HepG2 (cell line): Measurements from ENCODE around the gene PLOD3. TPM values are rescaled to one million over a fixed set of nuclear protein-coding genes. Genes with fewer than 3 reads are reported as not detected.
A peak's percentile ranks its signal among the peaks of the same experiment; 100 is the strongest.

ENCODE experiments used
- EED ChIP-seq: sonication (generic); formaldehyde crosslinking; IDR thresholded peaks from 2 replicates; pipeline ENCODE4 v1.5.0; 2020; ENCODE audit warnings: mild to moderate bottlenecking, missing genetic modification reagents
- GMEB1 ChIP-seq: sonication (generic); formaldehyde crosslinking; IDR thresholded peaks from 2 replicates; pipeline ENCODE4 v1.5.1; 2020; ENCODE audit warnings: missing genetic modification reagents, mild to moderate bottlenecking, borderline replicate concordance
- HDAC2 ChIP-seq: sonication (generic); formaldehyde crosslinking; IDR thresholded peaks from 2 replicates; pipeline ENCODE4 v1.4.0; 2020; ENCODE audit warnings: missing genetic modification reagents
- HOXA3 ChIP-seq: sonication (generic); formaldehyde crosslinking; IDR thresholded peaks from 2 replicates; pipeline ENCODE4 v1.5.0; 2020; ENCODE audit warnings: missing genetic modification reagents
- ISX ChIP-seq: sonication (generic); formaldehyde crosslinking; conservative IDR thresholded peaks from 2 replicates; pipeline ENCODE4 v1.5.0; 2020; ENCODE audit warnings: missing genetic modification reagents
- KDM4B ChIP-seq: sonication (generic); formaldehyde crosslinking; IDR thresholded peaks from 2 replicates; pipeline ENCODE4 v1.4.0; 2020; ENCODE audit warnings: missing genetic modification reagents
- KDM5B ChIP-seq: sonication (generic); formaldehyde crosslinking; IDR thresholded peaks from 2 replicates; pipeline ENCODE4 v1.4.0; 2020; ENCODE audit warnings: missing genetic modification reagents, mild to moderate bottlenecking, borderline replicate concordance
- MED8 ChIP-seq: sonication (generic); formaldehyde crosslinking; IDR thresholded peaks from 2 replicates; pipeline ENCODE4 v1.8.1; 2023; ENCODE audit warnings: mild to moderate bottlenecking, missing genetic modification reagents; ENCODE audit not compliant: insufficient replicate concordance
- MIXL1 ChIP-seq: IDR thresholded peaks from 2 replicates; pipeline ENCODE4 v1.6.1; 2016
- NCOR1 ChIP-seq: fragments of 200-600 bp; sonication (generic); IDR thresholded peaks from 2 replicates; pipeline ENCODE4 v1.7.0; 2017; ENCODE audit warnings: antibody characterized with exemption, low read length, borderline replicate concordance
- NFYC ChIP-seq: IDR thresholded peaks from 2 replicates; pipeline ENCODE4 v1.6.1; 2016; ENCODE audit warnings: missing genetic modification reagents, missing compliant biosample characterization
- POGZ ChIP-seq: sonication (generic); formaldehyde crosslinking; IDR thresholded peaks from 2 replicates; pipeline ENCODE4 v1.4.0; 2020; ENCODE audit warnings: mild to moderate bottlenecking, missing genetic modification reagents
- RFX5 ChIP-seq: IDR thresholded peaks from 2 replicates; pipeline ENCODE4 v1.6.1; 2011; ENCODE audit warnings: low read depth, low read length, improper control_type of control experiment
- SETDB1 ChIP-seq: sonication (generic); formaldehyde crosslinking; IDR thresholded peaks from 2 replicates; pipeline ENCODE4 v1.5.1; 2020; ENCODE audit warnings: missing genetic modification reagents, mild to moderate bottlenecking, borderline replicate concordance
- TERF1 ChIP-seq: sonication (generic); formaldehyde crosslinking; IDR thresholded peaks from 2 replicates; pipeline ENCODE4 v1.8.0; 2022; ENCODE audit warnings: mild to moderate bottlenecking, missing genetic modification reagents, moderate library complexity
- THAP9 ChIP-seq: sonication (generic); formaldehyde crosslinking; IDR thresholded peaks from 2 replicates; pipeline ENCODE4; 2020; ENCODE audit warnings: missing genetic modification reagents, mild to moderate bottlenecking, borderline replicate concordance
- TSC22D2 ChIP-seq: sonication (generic); formaldehyde crosslinking; IDR thresholded peaks from 2 replicates; pipeline ENCODE4 v1.5.1; 2020; ENCODE audit warnings: missing genetic modification reagents, mild to moderate bottlenecking, borderline replicate concordance
- UBTF ChIP-seq: sonication (generic); formaldehyde crosslinking; IDR thresholded peaks from 2 replicates; pipeline ENCODE4 v1.4.0; 2020; ENCODE audit warnings: mild to moderate bottlenecking, missing genetic modification reagents
- XBP1 ChIP-seq: sonication (generic); formaldehyde crosslinking; IDR thresholded peaks from 2 replicates; pipeline ENCODE4 v1.5.0; 2020; ENCODE audit warnings: missing genetic modification reagents
- ZFP36L1 ChIP-seq: sonication (generic); formaldehyde crosslinking; IDR thresholded peaks from 2 replicates; pipeline ENCODE4 v1.8.0; 2022; ENCODE audit warnings: mild to moderate bottlenecking, missing genetic modification reagents, moderate library complexity
- ZNF138 ChIP-seq: sonication (generic); formaldehyde crosslinking; IDR thresholded peaks from 2 replicates; pipeline ENCODE4 v1.5.0; 2020; ENCODE audit warnings: mild to moderate bottlenecking, low read depth, missing genetic modification reagents
- ZNF335 ChIP-seq: sonication (generic); formaldehyde crosslinking; IDR thresholded peaks from 2 replicates; pipeline ENCODE4 v1.4.0; 2020; ENCODE audit warnings: missing genetic modification reagents
- ZNF414 ChIP-seq: sonication (generic); formaldehyde crosslinking; IDR thresholded peaks from 2 replicates; pipeline ENCODE4 v1.5.0; 2020; ENCODE audit warnings: missing genetic modification reagents
- ZNF816 ChIP-seq: sonication (generic); formaldehyde crosslinking; IDR thresholded peaks from 2 replicates; pipeline ENCODE4 v1.8.0; 2022; ENCODE audit warnings: missing genetic modification reagents, mild to moderate bottlenecking, borderline replicate concordance
- polyA plus RNA-seq, 8 experiments: library from polyadenylated mRNA; depleted of rRNA in 3 of 8; stranded (reverse) in 7 of 8; unstranded in 1 of 8; fragments of >200 nt; fragmentation: Illumina TruSeq in 4 of 8; extraction: Trizol in 4 of 8; gene quantifications; 2 replicates each; pipeline versions ENCODE4 v1.2.1 to v1.2.3, GENCODE V29; 2011 to 2016; ENCODE audit warnings: low read depth in 4 of 8, missing spikeins in 1 of 8, mixed read lengths in 1 of 8; ENCODE audit not compliant: insufficient read depth in 1 of 8
- total RNA-seq, 5 experiments: library from RNA; depleted of rRNA; stranded (reverse); fragments of >200 nt; fragmentation: Illumina TruSeq; extraction: Trizol; gene quantifications; 2 replicates each; pipeline ENCODE4 v1.2.3, GENCODE V29; 2016; ENCODE audit warnings: low read depth in 1 of 5

PLOD3 gene
- total and polyA plus RNA-seq, 2 of the 13 experiments (the other 11 are each of a cell fraction or from before 2014, with no cell fraction given): 65.8 to 67.4 TPM

- TF ChIP-seq UBTF (CRISPR knock-in tag) (no peak), EED (CRISPR knock-in tag) (no peak), ZNF414 (CRISPR knock-in tag) (no peak), MIXL1 (CRISPR knock-in tag) (no peak), RFX5 (no peak), ISX (CRISPR knock-in tag) (no peak), ZFP36L1 (no peak), SETDB1 (CRISPR knock-in tag) (no peak), POGZ (CRISPR knock-in tag) (no peak), ZNF816 (no peak), MED8 (CRISPR knock-in tag) (peak; percentile 24), HDAC2 (peak; percentile 62; the same call in 1 of the 2 replicates), ZNF335 (CRISPR knock-in tag) (no peak), NCOR1 (peak; percentile 85), HOXA3 (CRISPR knock-in tag) (no peak), ZNF138 (CRISPR knock-in tag) (no peak), THAP9 (CRISPR knock-in tag) (no peak), GMEB1 (CRISPR knock-in tag) (no peak), TSC22D2 (CRISPR knock-in tag) (no peak), XBP1 (CRISPR knock-in tag) (no peak), KDM5B (CRISPR knock-in tag) (no peak), NFYC (CRISPR knock-in tag) (no peak), KDM4B (CRISPR knock-in tag) (no peak), TERF1 (CRISPR knock-in tag) (no peak)
Measured at GRCh38 chr7:101220295-101220694, 2.9 kb upstream of the PLOD3 start (continued).
